Stimulated activated CD8-positive, alpha-beta memory T cell treated with anti-CD3 and anti-CD28 coated beads, Interleukin-4, amount 100 ng/mL, for 24 hours (primary cell): ENCODE measurements around the gene TMEM181.
"Not testable (repeated sequence)": the region's sequence is repeated elsewhere in the genome, so short reads cannot be mapped to it uniquely, and the experiment has no call there.

ENCODE experiments used
- DNase-seq: peaks from one replicate; pipeline ENCODE4 v3.0.0-alpha.2; 2020; ENCODE audit warnings: low read depth

Gene TMEM181

GRCh38 chr6:158538741-158539140, 21.1 kb upstream of the TMEM181 start:
- no peak for DNase-seq

- DNase-seq: no peak
Measured at GRCh38 chr6:158539413-158539812, 20.5 kb upstream of the TMEM181 start.

GRCh38 chr6:158539881-158540280, 20.0 kb upstream of the TMEM181 start:
- no peak for DNase-seq

- no peak for DNase-seq
Measured at GRCh38 chr6:158543606-158544185, 16.2 kb upstream of the TMEM181 start.

GRCh38 chr6:158544428-158544827, 15.5 kb upstream of the TMEM181 start:
- DNase-seq: no peak

GRCh38 chr6:158545043-158545966, 14.6 kb upstream of the TMEM181 start:
- DNase-seq: no peak

GRCh38 chr6:158548418-158549161, 11.3 kb upstream of the TMEM181 start:
- no peak for DNase-seq

- no peak for DNase-seq
Measured at GRCh38 chr6:158552055-158552795, 7.7 kb upstream of the TMEM181 start.

- DNase-seq: no peak
Measured at GRCh38 chr6:158552796-158553138, 7.1 kb upstream of the TMEM181 start.

GRCh38 chr6:158554611-158555361, 5.1 kb upstream of the TMEM181 start:
- DNase-seq: no peak

GRCh38 chr6:158556113-158556512, 3.8 kb upstream of the TMEM181 start:
- no peak for DNase-seq

GRCh38 chr6:158557110-158557509, 2.8 kb upstream of the TMEM181 start:
- not testable (repeated sequence) for DNase-seq

- no peak for DNase-seq
Measured at GRCh38 chr6:158557927-158558326, 2.0 kb upstream of the TMEM181 start.

- DNase-seq: no peak
Measured at GRCh38 chr6:158558415-158559306, 1.2 kb upstream of the TMEM181 start.

GRCh38 chr6:158559338-158559894, 475 bp upstream of the TMEM181 start:
- DNase-seq: no peak

- DNase-seq: no peak
Measured at GRCh38 chr6:158560836-158561320, 987 bp downstream of the TMEM181 start.

GRCh38 chr6:158561321-158561884, 1.5 kb downstream of the TMEM181 start:
- no peak for DNase-seq

- DNase-seq: no peak
Measured at GRCh38 chr6:158561938-158562337, 2.0 kb downstream of the TMEM181 start.
